Endodermal cell (in vitro differentiated cells): ENCODE data around the gene AQP12B. TPM values are rescaled to one million over a fixed set of nuclear protein-coding genes. Genes with fewer than 3 reads are reported as not detected.

ENCODE experiments used
- DNase-seq: peaks from one replicate; pipeline ENCODE4 v3.0.0-alpha.2; 2017
- H3K27ac ChIP-seq: 2 replicates; pipeline ENCODE4 v1.5.1; 2013; ENCODE audit warnings: mild to moderate bottlenecking, low read depth, low read length, moderate library complexity
- H3K27me3 ChIP-seq: 2 replicates; pipeline ENCODE4 v1.6.1; 2013; ENCODE audit warnings: mild to moderate bottlenecking, low read length, moderate library complexity; ENCODE audit not compliant: insufficient read depth, control insufficient read depth, poor library complexity, severe bottlenecking
- H3K36me3 ChIP-seq: 2 replicates; pipeline ENCODE4 v1.7.0; 2013; ENCODE audit warnings: mild to moderate bottlenecking, low read length, moderate library complexity; ENCODE audit not compliant: control insufficient read depth, insufficient read depth
- H3K4me1 ChIP-seq: one replicate; pipeline ENCODE4 v1.7.0; 2013; ENCODE audit warnings: low read length; ENCODE audit not compliant: control insufficient read depth, insufficient read depth
- H3K4me3 ChIP-seq: 2 replicates; pipeline ENCODE4 v1.5.1; 2013; ENCODE audit warnings: mild to moderate bottlenecking, low read length, moderate library complexity
- H3K9ac ChIP-seq: 2 replicates; pipeline ENCODE4 v1.6.1; 2013; ENCODE audit warnings: mild to moderate bottlenecking, low read length, moderate library complexity; ENCODE audit not compliant: poor library complexity, severe bottlenecking; ENCODE audit errors: extremely low read depth
- H3K9me3 ChIP-seq: 2 replicates; pipeline ENCODE4 v1.6.1; 2013; ENCODE audit warnings: mild to moderate bottlenecking, low read length, moderate library complexity; ENCODE audit not compliant: control insufficient read depth
- H3K27ac Mint-ChIP-seq: 2 replicates; pipeline ENCODE4 v1.8.0; 2020; ENCODE audit warnings: mixed read lengths
- H3K27me3 Mint-ChIP-seq: 2 replicates; pipeline ENCODE4 v1.8.0; 2021; ENCODE audit warnings: mild to moderate bottlenecking, mixed read lengths; ENCODE audit not compliant: insufficient read depth
- H3K36me3 Mint-ChIP-seq: 2 replicates; pipeline ENCODE4 v1.8.0; 2020; ENCODE audit warnings: low read depth, mixed read lengths
- H3K4me1 Mint-ChIP-seq: 2 replicates; pipeline ENCODE4 v1.8.0; 2020; ENCODE audit warnings: mixed read lengths
- H3K4me3 Mint-ChIP-seq: 2 replicates; pipeline ENCODE4 v1.8.0; 2020; ENCODE audit warnings: mild to moderate bottlenecking, moderate library complexity, mixed read lengths
- H3K9me3 Mint-ChIP-seq: 2 replicates; pipeline ENCODE4 v1.8.0; 2020; ENCODE audit warnings: mild to moderate bottlenecking, mixed read lengths
- WGBS, 2 experiments: methylation state at CpG; one replicate each; pipeline versions ENCODE4 v1.1.5 to v1.1.7; 2013; ENCODE audit warnings: missing lambda C conversion rate in 2 of 2, mixed read lengths in 1 of 2; ENCODE audit not compliant: insufficient coverage in 1 of 2, insufficient read length in 1 of 2; 5-methylcytosine and 5-hydroxymethylcytosine counted together
- total RNA-seq, 2 donors: library from RNA; stranded (reverse); fragmentation: NEBNext Ultra II Directional in 1 of 2; extraction: Animal tissue kit (Norgen Biotek cat#: 25700) in 1 of 2; gene quantifications; 2 replicates in 1 of 2; 3 replicates in 1 of 2; pipeline ENCODE4 v1.2.1, GENCODE V29; 2021
- TF ChIP-seq, protein P1 (sequence below): fragments of 200-600 bp; sonication (generic); conservative IDR thresholded peaks from 2 replicates; pipeline ENCODE4 v1.5.0; 2021; ENCODE audit warnings: antibody characterized with exemption, mild to moderate bottlenecking

AQP12B gene
- total RNA-seq, 2 donors from 2014 or later: not detected

DNA sequence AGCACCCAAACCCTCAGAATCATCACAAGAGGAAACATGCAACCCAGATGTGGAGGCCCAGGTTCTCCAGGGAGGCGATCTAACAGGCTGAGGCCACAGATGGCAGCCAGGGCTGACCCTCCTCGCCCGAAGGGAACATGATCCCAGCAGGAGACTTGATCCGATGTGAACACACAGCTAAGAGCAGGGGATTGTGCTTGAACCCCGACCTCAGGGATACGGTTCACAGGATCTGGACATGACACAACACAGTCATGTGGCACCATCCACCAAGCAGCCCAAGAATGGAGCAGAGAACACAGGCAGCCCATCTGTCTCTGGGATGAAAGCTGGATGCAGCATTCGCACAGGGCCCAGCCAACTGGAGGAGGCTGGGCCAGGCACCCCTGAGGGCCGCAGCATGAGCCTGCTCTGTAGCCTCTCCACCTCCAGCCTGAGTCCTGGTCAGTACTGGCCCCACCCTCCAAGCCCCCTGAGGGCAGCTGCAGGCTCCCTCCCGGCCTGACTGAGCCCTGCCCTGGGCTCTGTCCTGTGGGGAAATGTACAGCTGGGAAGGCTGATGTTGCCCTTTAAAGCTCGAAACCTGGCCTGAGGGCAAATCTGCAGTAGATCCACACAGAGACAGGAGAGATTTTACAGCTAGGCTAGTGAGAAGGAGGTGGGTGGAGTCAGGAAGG lies 48.0 kb upstream of the AQP12B start:
- Mint-ChIP-seq H3K4me3 (no peak overlapping the region), H3K27me3 (no peaks in the 10 kb centered on the region), H3K36me3 (no peaks in the 10 kb centered on the region), H3K27ac (no peak overlapping the region), H3K4me1 (no peaks in the 10 kb centered on the region), H3K9me3 (no peaks in the 10 kb centered on the region)
- Histone ChIP-seq H3K9me3 (no peaks in the 10 kb centered on the region), H3K9ac (no peak overlapping the region), H3K4me3 (no peak overlapping the region), H3K27me3 (no peaks in the 10 kb centered on the region), H3K27ac (no peak overlapping the region), H3K4me1 (no peaks in the 10 kb centered on the region), H3K36me3 (peaks cover 6% of the 10 kb centered on the region)
- no peak for DNase-seq
- TF ChIP-seq, protein P1, sequence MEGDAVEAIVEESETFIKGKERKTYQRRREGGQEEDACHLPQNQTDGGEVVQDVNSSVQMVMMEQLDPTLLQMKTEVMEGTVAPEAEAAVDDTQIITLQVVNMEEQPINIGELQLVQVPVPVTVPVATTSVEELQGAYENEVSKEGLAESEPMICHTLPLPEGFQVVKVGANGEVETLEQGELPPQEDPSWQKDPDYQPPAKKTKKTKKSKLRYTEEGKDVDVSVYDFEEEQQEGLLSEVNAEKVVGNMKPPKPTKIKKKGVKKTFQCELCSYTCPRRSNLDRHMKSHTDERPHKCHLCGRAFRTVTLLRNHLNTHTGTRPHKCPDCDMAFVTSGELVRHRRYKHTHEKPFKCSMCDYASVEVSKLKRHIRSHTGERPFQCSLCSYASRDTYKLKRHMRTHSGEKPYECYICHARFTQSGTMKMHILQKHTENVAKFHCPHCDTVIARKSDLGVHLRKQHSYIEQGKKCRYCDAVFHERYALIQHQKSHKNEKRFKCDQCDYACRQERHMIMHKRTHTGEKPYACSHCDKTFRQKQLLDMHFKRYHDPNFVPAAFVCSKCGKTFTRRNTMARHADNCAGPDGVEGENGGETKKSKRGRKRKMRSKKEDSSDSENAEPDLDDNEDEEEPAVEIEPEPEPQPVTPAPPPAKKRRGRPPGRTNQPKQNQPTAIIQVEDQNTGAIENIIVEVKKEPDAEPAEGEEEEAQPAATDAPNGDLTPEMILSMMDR: no peak
- 91 to 95% methylated on average over 8 to 10 of the region's 10 CpGs for WGBS, 2 experiments

DNA sequence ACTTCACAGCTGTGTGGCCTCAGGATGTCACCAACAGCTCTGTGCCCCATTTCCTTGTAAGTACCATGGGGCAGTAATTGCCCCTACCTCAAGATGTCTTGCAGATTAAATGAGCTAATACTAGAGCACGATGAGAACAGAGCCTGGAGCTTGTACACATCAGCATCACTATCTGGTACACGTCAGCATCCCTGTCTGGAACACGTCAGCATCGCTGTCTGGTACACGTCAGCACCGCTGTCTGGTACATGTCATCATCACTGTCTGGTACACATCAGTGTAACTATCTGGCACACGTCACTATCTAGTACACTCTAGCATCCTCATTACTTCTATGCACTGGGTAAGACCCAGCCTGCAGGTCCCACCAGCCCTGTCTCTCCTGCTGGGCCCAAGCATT lies 46.1 kb upstream of the AQP12B start:
- Mint-ChIP-seq H3K9me3 (no peaks in the 10 kb centered on the region), H3K27ac (no peak overlapping the region), H3K4me1 (no peaks in the 10 kb centered on the region), H3K27me3 (no peaks in the 10 kb centered on the region), H3K36me3 (no peaks in the 10 kb centered on the region), H3K4me3 (no peak overlapping the region)
- WGBS, 2 experiments: 82 to 87% methylated on average over 7 of the region's 7 CpGs
- Histone ChIP-seq H3K36me3 (peaks cover 6% of the 10 kb centered on the region), H3K27me3 (no peaks in the 10 kb centered on the region), H3K9me3 (no peaks in the 10 kb centered on the region), H3K9ac (no peak overlapping the region), H3K4me1 (no peaks in the 10 kb centered on the region), H3K27ac (no peak overlapping the region), H3K4me3 (no peak overlapping the region)
- no peak for DNase-seq
- TF ChIP-seq, protein P1: no peak

DNA sequence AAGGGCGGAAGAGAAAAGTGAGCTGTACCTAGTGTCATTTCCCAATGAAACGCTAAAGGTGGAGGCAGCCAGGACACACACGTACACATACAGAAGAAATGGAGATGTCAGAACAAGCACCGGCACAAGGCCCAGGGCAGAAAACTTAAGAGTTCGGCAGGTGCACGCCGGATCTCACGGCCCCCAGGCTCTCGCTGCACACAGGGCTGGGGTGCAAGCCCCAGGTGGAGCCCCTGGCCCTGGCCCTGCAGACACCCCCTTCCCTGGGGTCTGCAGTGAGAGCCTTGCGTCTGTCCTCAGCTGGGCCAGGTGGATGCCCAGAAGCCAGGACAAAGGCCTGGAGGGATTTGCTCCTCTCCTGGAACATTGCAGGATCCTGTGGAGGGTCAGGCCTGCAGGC lies 45.7 kb upstream of the AQP12B start:
- no peaks in the 10 kb centered on the region for H3K9me3 Mint-ChIP-seq
- Histone ChIP-seq H3K4me3 (no peak overlapping the region), H3K9me3 (no peaks in the 10 kb centered on the region), H3K27ac (no peak overlapping the region), H3K4me1 (no peaks in the 10 kb centered on the region), H3K27me3 (no peaks in the 10 kb centered on the region), H3K9ac (no peak overlapping the region), H3K36me3 (peaks cover 6% of the 10 kb centered on the region)
- no peak for DNase-seq
- TF ChIP-seq, protein P1: no peak
- WGBS, 2 experiments: 92 to 94% methylated on average over 6 to 10 of the region's 10 CpGs
- H3K4me1 Mint-ChIP-seq: no peaks in the 10 kb centered on the region
- no peak overlapping the region for H3K27ac Mint-ChIP-seq
- no peak overlapping the region for H3K4me3 Mint-ChIP-seq
- H3K36me3 Mint-ChIP-seq: no peaks in the 10 kb centered on the region
- H3K27me3 Mint-ChIP-seq: no peaks in the 10 kb centered on the region
